A673 (cell line): ENCODE measurements around the gene MACROH2A2.

ENCODE experiments used
- CTCF ChIP-seq: fragments of 300-800, 200-600 bp; sonication (generic); conservative IDR thresholded peaks from 2 replicates; pipeline ENCODE4 v1.5.1; 2017; ENCODE audit warnings: low read depth, mild to moderate bottlenecking, antibody characterized with exemption, low read length, moderate library complexity, mixed read lengths
- EZH2 ChIP-seq: fragments of 200-600 bp; sonication (generic); IDR thresholded peaks from 2 replicates; pipeline ENCODE4 v1.6.1; 2017; ENCODE audit warnings: borderline replicate concordance, low read depth, mild to moderate bottlenecking, mixed read lengths, antibody characterized with exemption, low read length; ENCODE audit not compliant: poor library complexity, severe bottlenecking

DNA sequence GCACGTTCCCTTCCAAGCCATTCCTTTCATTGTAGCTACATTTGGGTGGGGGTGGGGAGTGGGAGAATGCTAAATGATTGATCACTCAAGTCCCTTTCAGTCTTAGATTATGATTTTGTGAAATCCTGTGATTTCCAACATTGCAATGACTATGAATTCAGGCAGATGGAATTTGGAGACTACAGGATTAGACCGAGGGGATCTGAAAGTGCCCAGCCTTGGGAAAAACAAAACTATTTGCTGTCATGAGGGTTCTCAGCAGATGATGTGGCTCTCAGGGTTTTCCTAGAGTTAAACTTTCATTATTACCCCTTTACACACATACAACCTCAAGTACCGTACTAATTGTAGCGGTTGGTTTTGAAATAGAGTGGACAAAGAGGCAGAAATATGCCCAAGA, 4.7 kb downstream of the MACROH2A2 start:
- no peak for TF ChIP-seq CTCF
- no peak for TF ChIP-seq EZH2
